H1 (cell line): ENCODE results near the gene NCF2. TPM values are rescaled to one million over a fixed set of nuclear protein-coding genes. Genes with fewer than 3 reads are reported as not detected.

ENCODE experiments used
- CTCF ChIA-PET: fragments of 300-600 bp; sonication (Branson Sonifier 250); formaldehyde crosslinking; loops from one replicate; lab custom pipeline; 2021; ENCODE audit not compliant: partially characterized antibody; lab: Charles Lee
- POLR2A ChIA-PET: fragments of 300-600 bp; sonication (Branson Sonifier 250); formaldehyde crosslinking; loops from one replicate; lab custom pipeline; 2021; ENCODE audit warnings: inconsistent platforms; ENCODE audit not compliant: partially characterized antibody; lab: Charles Lee
- DNase-seq, 2 experiments: peaks; one replicate each; pipeline versions ENCODE4 v3.0.0 to v3.0.0-alpha.2; 2010 to 2022; ENCODE audit warnings: low spot score in 2 of 2, low read depth in 1 of 2, mixed read lengths in 1 of 2
- FAIRE-seq: peaks from 2 replicates; lab custom pipeline; 2011; peaks lifted over from hg19 to GRCh38; lab: Jason Lieb, UNC
- H2AFZ ChIP-seq: 2 replicates; pipeline ENCODE4 v1.8.1; 2012; ENCODE audit warnings: low read length, inconsistent platforms
- H2AK5ac ChIP-seq: 2 replicates; pipeline ENCODE4 v1.6.1; 2013; ENCODE audit warnings: low read depth, low read length
- H2BK120ac ChIP-seq: replicated peaks from 2 replicates; pipeline ENCODE3; 2013; ENCODE audit warnings: low read depth, low read length, inconsistent platforms
- H2BK12ac ChIP-seq: 2 replicates; pipeline ENCODE4 v1.6.1; 2013; ENCODE audit warnings: low read depth, low read length
- H2BK15ac ChIP-seq: 2 replicates; pipeline ENCODE4 v1.6.1; 2013; ENCODE audit warnings: low read length
- H2BK20ac ChIP-seq: 2 replicates; pipeline ENCODE4 v1.6.1; 2013; ENCODE audit warnings: low read length
- H2BK5ac ChIP-seq: 2 replicates; pipeline ENCODE4 v1.6.1; 2013; ENCODE audit warnings: low read depth, low read length
- H3K14ac ChIP-seq: 2 replicates; pipeline ENCODE4 v1.6.1; 2013; ENCODE audit warnings: inconsistent platforms; ENCODE audit not compliant: insufficient read length
- H3K18ac ChIP-seq: 2 replicates; pipeline ENCODE4 v1.6.1; 2013; ENCODE audit warnings: low read length; ENCODE audit errors: extremely low read depth
- H3K23ac ChIP-seq: 2 replicates; pipeline ENCODE4 v1.6.1; 2013; ENCODE audit warnings: inconsistent platforms; ENCODE audit not compliant: insufficient read length
- H3K23me2 ChIP-seq: 2 replicates; pipeline ENCODE4 v1.6.1; 2013; ENCODE audit warnings: low read depth, low read length
- H3K27ac ChIP-seq: 2 replicates; pipeline ENCODE4 v1.6.1; 2011; ENCODE audit warnings: low read depth, low read length, inconsistent platforms
- H3K27me3 ChIP-seq, 4 experiments: replicated peaks in 1 of 4; 1 replicate in 1 of 4; 2 replicates in 3 of 4; pipeline versions ENCODE4 v1.6.1 to v1.8.1; 2011 to 2013; ENCODE audit warnings: low read length in 3 of 4, mild to moderate bottlenecking in 3 of 4, inconsistent platforms in 2 of 4, mixed read lengths in 2 of 4, moderate library complexity in 1 of 4; ENCODE audit not compliant: control insufficient read depth in 3 of 4, insufficient read depth in 3 of 4; ENCODE audit errors: extremely low read depth in 1 of 4
- H3K36me3 ChIP-seq, 4 experiments: 2 replicates each; pipeline versions ENCODE4 v1.6.1 to v1.8.1; 2011 to 2013; ENCODE audit warnings: mild to moderate bottlenecking in 4 of 4, low read length in 3 of 4, moderate library complexity in 2 of 4, control low read depth in 1 of 4, inconsistent platforms in 1 of 4; ENCODE audit not compliant: insufficient read depth in 4 of 4, control insufficient read depth in 2 of 4
- H3K4ac ChIP-seq: replicated peaks from 2 replicates; pipeline ENCODE3; 2013; ENCODE audit warnings: low read length, low read depth, mixed read lengths, inconsistent platforms; ENCODE audit not compliant: insufficient read length
- H3K4me1 ChIP-seq, 4 experiments: replicated peaks in 1 of 4; 1 replicate in 1 of 4; 2 replicates in 3 of 4; pipeline versions ENCODE4 v1.6.1 to v1.8.1; 2011 to 2013; ENCODE audit warnings: low read length in 3 of 4, inconsistent platforms in 2 of 4, mixed read lengths in 1 of 4; ENCODE audit not compliant: insufficient read depth in 4 of 4, control insufficient read depth in 3 of 4
- H3K4me2 ChIP-seq, 2 experiments: 2 replicates each; pipeline versions ENCODE4 v1.6.1 to v1.8.1; 2011 to 2013; ENCODE audit warnings: low read depth in 2 of 2, low read length in 2 of 2, control low read depth in 1 of 2, inconsistent platforms in 1 of 2, mild to moderate bottlenecking in 1 of 2; ENCODE audit not compliant: insufficient read depth in 1 of 2
- H3K4me3 ChIP-seq, 4 experiments: fragments of 200-600, 300-600 bp in 1 of 4; sonication (generic), shearing (Covaris generic), sonication (Bioruptor Twin) in 1 of 4; 2 replicates each; pipeline versions ENCODE4 v1.5.1 to v1.8.1; 2011 to 2016; ENCODE audit warnings: low read length in 4 of 4, low read depth in 3 of 4, control low read depth in 2 of 4, inconsistent platforms in 2 of 4, mild to moderate bottlenecking in 2 of 4, mixed read lengths in 1 of 4, moderate library complexity in 1 of 4; ENCODE audit not compliant: insufficient read depth in 2 of 4; ENCODE audit errors: extremely low read depth in 1 of 4
- H3K56ac ChIP-seq: replicated peaks from 2 replicates; pipeline ENCODE3; 2013; ENCODE audit warnings: low read depth, mild to moderate bottlenecking, mixed read lengths, low read length, inconsistent platforms; ENCODE audit not compliant: insufficient read length
- H3K79me1 ChIP-seq: 2 replicates; pipeline ENCODE4 v1.6.1; 2013; ENCODE audit warnings: low read depth, low read length, control low read depth
- H3K79me2 ChIP-seq, 2 experiments: 2 replicates each; pipeline versions ENCODE4 v1.6.1 to v1.8.1; 2012 to 2013; ENCODE audit warnings: low read length in 2 of 2, mild to moderate bottlenecking in 2 of 2, inconsistent platforms in 1 of 2; ENCODE audit not compliant: insufficient read depth in 2 of 2, control insufficient read depth in 1 of 2
- H3K9ac ChIP-seq, 4 experiments: replicated peaks in 1 of 4; 1 replicate in 1 of 4; 2 replicates in 3 of 4; pipeline versions ENCODE4 v1.6.1 to v1.8.1; 2011 to 2013; ENCODE audit warnings: low read depth in 3 of 4, low read length in 3 of 4, control low read depth in 2 of 4, mild to moderate bottlenecking in 2 of 4, moderate library complexity in 2 of 4, inconsistent platforms in 1 of 4; ENCODE audit errors: extremely low read depth in 1 of 4
- H3K9me3 ChIP-seq, 2 experiments: 2 replicates each; pipeline versions ENCODE4 v1.6.1 to v1.8.1; 2012 to 2013; ENCODE audit warnings: mild to moderate bottlenecking in 2 of 2, moderate library complexity in 2 of 2, control low read depth in 1 of 2, inconsistent platforms in 1 of 2, low read depth in 1 of 2, low read length in 1 of 2, mixed read lengths in 1 of 2; ENCODE audit not compliant: insufficient read depth in 2 of 2
- H4K20me1 ChIP-seq, 2 experiments: replicated peaks in 1 of 2; 2 replicates each; pipeline versions ENCODE3 to v1.8.1; 2011 to 2013; ENCODE audit warnings: inconsistent platforms in 2 of 2, low read length in 2 of 2, mild to moderate bottlenecking in 1 of 2; ENCODE audit not compliant: insufficient read depth in 2 of 2, control insufficient read depth in 1 of 2
- H4K5ac ChIP-seq: 2 replicates; pipeline ENCODE4 v1.6.1; 2013; ENCODE audit warnings: low read length, low read depth, mixed read lengths, inconsistent platforms; ENCODE audit not compliant: insufficient read length
- H4K8ac ChIP-seq: 2 replicates; pipeline ENCODE4 v1.8.0; 2013; ENCODE audit warnings: mild to moderate bottlenecking, moderate library complexity, low read length, inconsistent platforms; ENCODE audit not compliant: insufficient read depth; ENCODE audit errors: extremely low read depth
- H4K91ac ChIP-seq: replicated peaks from 2 replicates; pipeline ENCODE3; 2013; ENCODE audit warnings: low read length, mixed read lengths, inconsistent platforms; ENCODE audit not compliant: insufficient read length
- BCL11A ChIP-seq, 2 experiments: IDR thresholded peaks; one replicate each; pipeline ENCODE4 v1.6.1; 2011; ENCODE audit warnings: low read depth in 2 of 2, low read length in 2 of 2, mild to moderate bottlenecking in 2 of 2
- BRCA1 ChIP-seq: IDR thresholded peaks from 2 replicates; pipeline ENCODE4 v1.6.1; 2012; ENCODE audit warnings: low read depth, low read length, improper control_type of control experiment
- GTF2F1 ChIP-seq: IDR thresholded peaks from 2 replicates; pipeline ENCODE4 v1.6.1; 2012; ENCODE audit warnings: low read depth, low read length, improper control_type of control experiment, borderline replicate concordance
- HDAC2 ChIP-seq, 2 experiments: fragments of 300-600 bp in 1 of 2; sonication (generic) in 1 of 2; IDR thresholded peaks; 2 replicates each; pipeline ENCODE4 v1.6.1; 2011 to 2012; ENCODE audit warnings: low read depth in 2 of 2, low read length in 2 of 2, mild to moderate bottlenecking in 2 of 2, moderate library complexity in 2 of 2, borderline replicate concordance in 1 of 2, inconsistent platforms in 1 of 2
- POU5F1 ChIP-seq: IDR thresholded peaks from 2 replicates; pipeline ENCODE4 v1.6.1; 2011; ENCODE audit warnings: low read depth, mild to moderate bottlenecking, low read length, moderate library complexity
- SIRT6 ChIP-seq: IDR thresholded peaks from one replicate; pipeline ENCODE4 v1.7.1; 2012; ENCODE audit warnings: low read length, inconsistent platforms
- SIX5 ChIP-seq: IDR thresholded peaks from 2 replicates; pipeline ENCODE4 v1.6.1; 2011; ENCODE audit warnings: mild to moderate bottlenecking, low read depth, low read length
- SP1 ChIP-seq: IDR thresholded peaks from 2 replicates; pipeline ENCODE4 v1.6.1; 2011; ENCODE audit warnings: low read depth, low read length
- SP2 ChIP-seq: IDR thresholded peaks from 2 replicates; pipeline ENCODE4 v1.6.1; 2012; ENCODE audit warnings: mild to moderate bottlenecking, low read length, inconsistent platforms
- SUZ12 ChIP-seq: fragments of 200-600 bp; sonication (generic); IDR thresholded peaks from 2 replicates; pipeline ENCODE4 v1.6.1; 2012; ENCODE audit warnings: mild to moderate bottlenecking, inconsistent platforms, low read length, moderate library complexity, mixed read lengths
- WGBS, 2 experiments: shearing (Covaris generic) in 1 of 2; methylation state at CpG; one replicate each; pipeline versions ENCODE4 v1.1.6 to v1.1.7; 2013 to 2015; ENCODE audit warnings: low lambda C conversion rate in 2 of 2, mixed read lengths in 2 of 2, inconsistent platforms in 1 of 2, low coverage in 1 of 2, missing lambda C conversion rate in 1 of 2; ENCODE audit not compliant: insufficient replicate concordance in 2 of 2, insufficient coverage in 1 of 2, insufficient read length in 1 of 2; ENCODE audit errors: extremely low coverage in 1 of 2, missing lambda C conversion rate in 1 of 2; 5-methylcytosine and 5-hydroxymethylcytosine counted together
- polyA plus RNA-seq, 7 experiments: library from polyadenylated mRNA; depleted of rRNA in 3 of 7; stranded (reverse) in 5 of 7; unstranded in 2 of 7; fragments of >200 nt in 5 of 7; fragments of 200-250 nt in 2 of 7; gene quantifications; 1 replicate in 5 of 7; 2 replicates in 1 of 7; 4 replicates in 1 of 7; pipeline versions ENCODE4 v1.2.1 to v1.2.3, GENCODE V29; 2011 to 2013; ENCODE audit warnings: missing spikeins in 2 of 7, mixed read lengths in 2 of 7
- total RNA-seq: library from RNA; stranded (reverse); fragmentation: NEBNext Ultra II Directional; extraction: Animal tissue kit (Norgen Biotek cat#: 25700); gene quantifications from 2 replicates; pipeline ENCODE4 v1.2.1, GENCODE V29; 2021
- TF ChIP-seq, protein P1 (sequence below): IDR thresholded peaks from 2 replicates; pipeline ENCODE4 v1.6.1; 2012; ENCODE audit warnings: low read length, inconsistent platforms

NCF2 gene
- total and polyA plus RNA-seq, 2 of the 8 experiments (the other 6 are each of a cell fraction or from before 2014, with no cell fraction given) = not detected

DNA sequence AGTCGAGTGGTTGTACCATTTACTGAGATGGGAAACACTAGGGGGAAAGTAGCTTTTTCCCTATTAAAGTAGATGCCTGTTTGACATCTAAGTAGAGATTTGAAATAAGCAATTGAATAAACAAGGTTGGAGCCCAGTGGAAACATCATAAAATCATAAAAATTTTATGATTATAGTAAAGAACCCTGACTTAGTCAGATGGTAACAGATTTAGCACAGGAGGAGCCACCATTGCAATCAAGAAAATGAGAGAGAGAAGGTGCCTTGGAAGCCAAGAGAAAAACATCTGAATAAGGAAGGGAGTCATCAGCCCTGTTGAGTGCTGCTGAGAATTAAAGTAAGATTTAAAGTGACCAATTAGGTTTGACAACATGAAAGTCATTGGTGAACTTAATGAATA is 68.2 kb downstream of the NCF2 start:
- Histone ChIP-seq H3K9me3 (no peaks in the 10 kb centered on the region), H3K4ac (no peak overlapping the region), H2BK120ac (no peak overlapping the region), H4K20me1 (no peaks in the 10 kb centered on the region), H3K79me1 (no peaks in the 10 kb centered on the region), H4K8ac (no peak overlapping the region), H3K23me2 (no peaks in the 10 kb centered on the region), H2BK5ac (no peak overlapping the region), H3K23ac (no peak overlapping the region), H2AK5ac (no peak overlapping the region), H2BK20ac (no peak overlapping the region), H3K4me1 (no peaks in the 10 kb centered on the region), H2AFZ (no peak overlapping the region), H4K91ac (no peak overlapping the region), H3K9ac (no peak overlapping the region), H3K56ac (no peak overlapping the region), H3K79me2 (no peaks in the 10 kb centered on the region), H2BK15ac (no peak overlapping the region), H3K4me2 (no peak overlapping the region), H3K27ac (no peak overlapping the region), H3K27me3 (no peaks in the 10 kb centered on the region), H3K4me3 (no peak overlapping the region), H4K5ac (no peak overlapping the region), H3K14ac (no peak overlapping the region), H3K36me3 (peaks cover 0 to 40% (median 12%) of the 10 kb centered on the region in 4 experiments; a peak in 6 of 8 replicates), H2BK12ac (no peak overlapping the region), H3K18ac (no peak overlapping the region)
- CTCF ChIA-PET = interaction anchor here (0.6 to 1.4 kb wide), 4 partner anchors 12 to 294 kb away, joined by 4 to 6 read pairs (median 4); no protein-coding TSS in a partner anchor
- POLR2A ChIA-PET = interaction anchor here (1.1 kb wide), 1 partner anchor 106 kb away, joined by 3 read pairs; no protein-coding TSS in a partner anchor
- 90% methylated on average over 1 of the region's 1 CpG; no CpG with 5 or more reads in 1 of the 2 experiments for WGBS, 2 experiments
- FAIRE-seq (no peak), DNase-seq (no peak)
- TF ChIP-seq SIX5 = no peak
- TF ChIP-seq GTF2F1 = no peak
- no peak for TF ChIP-seq HDAC2 (IDR thresholded peaks at IDR 0.05; ENCODE audit: borderline replicate concordance in 1 of 2, low read depth in 2 of 2, low read length in 2 of 2)
- no peak for TF ChIP-seq SUZ12
- no peak for TF ChIP-seq POU5F1
- TF ChIP-seq SP1 = no peak
- no peak for TF ChIP-seq BRCA1
- TF ChIP-seq, protein P1, sequence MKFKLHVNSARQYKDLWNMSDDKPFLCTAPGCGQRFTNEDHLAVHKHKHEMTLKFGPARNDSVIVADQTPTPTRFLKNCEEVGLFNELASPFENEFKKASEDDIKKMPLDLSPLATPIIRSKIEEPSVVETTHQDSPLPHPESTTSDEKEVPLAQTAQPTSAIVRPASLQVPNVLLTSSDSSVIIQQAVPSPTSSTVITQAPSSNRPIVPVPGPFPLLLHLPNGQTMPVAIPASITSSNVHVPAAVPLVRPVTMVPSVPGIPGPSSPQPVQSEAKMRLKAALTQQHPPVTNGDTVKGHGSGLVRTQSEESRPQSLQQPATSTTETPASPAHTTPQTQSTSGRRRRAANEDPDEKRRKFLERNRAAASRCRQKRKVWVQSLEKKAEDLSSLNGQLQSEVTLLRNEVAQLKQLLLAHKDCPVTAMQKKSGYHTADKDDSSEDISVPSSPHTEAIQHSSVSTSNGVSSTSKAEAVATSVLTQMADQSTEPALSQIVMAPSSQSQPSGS = no peak
- no peak for TF ChIP-seq SIRT6
- TF ChIP-seq BCL11A (IDR thresholded peaks at IDR 0.05; ENCODE audit: low read depth in 2 of 2, low read length in 2 of 2) = no peak
- no peak for TF ChIP-seq SP2
